ENCODE measurements around the gene NAE1.
"Not testable (repeated sequence)": the region's sequence is repeated elsewhere in the genome, so short reads cannot be mapped to it uniquely, and the experiment has no call there.

NAE1 gene

GRCh38 chr16:66802159-66802558 is 28.6 kb downstream of the NAE1 start:
- Histone ChIP-seq H3K79me2 (ENCODE audit: control insufficient read depth, insufficient read depth, low read length, unreplicated experiment) (no peaks in the 10 kb centered on the region), H3K36me3 (ENCODE audit: insufficient read depth, low read length) (peaks cover 30% of the 10 kb centered on the region), H3K4me3 (ENCODE audit: low read depth, low read length) (no peak overlapping the region), H3K27me3 (ENCODE audit: insufficient read depth, low read length) (no peaks in the 10 kb centered on the region), H3K27ac (ENCODE audit: low read depth, low read length) (no peak overlapping the region), H2AFZ (ENCODE audit: low read length, unreplicated experiment) (no peak overlapping the region), H3K4me1 (ENCODE audit: control insufficient read depth, insufficient read depth, low read length, unreplicated experiment) (no peaks in the 10 kb centered on the region)

- Histone ChIP-seq H3K4me1 (ENCODE audit: control insufficient read depth, insufficient read depth, low read length, unreplicated experiment) (no peaks in the 10 kb centered on the region), H3K27ac (ENCODE audit: low read depth, low read length) (no peak within 1 kb of the TSS), H2AFZ (ENCODE audit: low read length, unreplicated experiment) (no peak within 1 kb of the TSS), H3K79me2 (ENCODE audit: control insufficient read depth, insufficient read depth, low read length, unreplicated experiment) (no peaks in the 10 kb centered on the region), H3K4me3 (ENCODE audit: low read depth, low read length) (no peak within 1 kb of the TSS), H3K27me3 (ENCODE audit: insufficient read depth, low read length) (no peaks in the 10 kb centered on the region), H3K36me3 (ENCODE audit: insufficient read depth, low read length) (peaks cover 30% of the 10 kb centered on the region)
These were observed 29.3 kb downstream of the NAE1 start, which contains the start of gene TERB1 for GRCh38 chr16:66801320-66802105. TSS of gene TERB1 (minus strand) at chr16:66801584. CDS start at chr16:66796798, 4,786 bp downstream.

- Histone ChIP-seq H3K27me3 (ENCODE audit: insufficient read depth, low read length) (no peaks in the 10 kb centered on the region), H3K27ac (ENCODE audit: low read depth, low read length) (no peak overlapping the region), H3K79me2 (ENCODE audit: control insufficient read depth, insufficient read depth, low read length, unreplicated experiment) (no peaks in the 10 kb centered on the region), H3K36me3 (ENCODE audit: insufficient read depth, low read length) (peaks cover 29% of the 10 kb centered on the region), H2AFZ (ENCODE audit: low read length, unreplicated experiment) (no peak overlapping the region), H3K4me1 (ENCODE audit: control insufficient read depth, insufficient read depth, low read length, unreplicated experiment) (no peaks in the 10 kb centered on the region), H3K4me3 (ENCODE audit: low read depth, low read length) (no peak overlapping the region)
These were observed 29.9 kb downstream of the NAE1 start for GRCh38 chr16:66800856-66801255.

- Histone ChIP-seq H2AFZ (ENCODE audit: low read length, unreplicated experiment) (no peak overlapping the region), H3K27ac (ENCODE audit: low read depth, low read length) (no peak overlapping the region), H3K79me2 (ENCODE audit: control insufficient read depth, insufficient read depth, low read length, unreplicated experiment) (no peaks in the 10 kb centered on the region), H3K27me3 (ENCODE audit: insufficient read depth, low read length) (no peaks in the 10 kb centered on the region), H3K4me1 (ENCODE audit: control insufficient read depth, insufficient read depth, low read length, unreplicated experiment) (no peaks in the 10 kb centered on the region), H3K36me3 (ENCODE audit: insufficient read depth, low read length) (peaks cover 10% of the 10 kb centered on the region), H3K4me3 (ENCODE audit: low read depth, low read length) (no peak overlapping the region)
These were observed 32.6 kb downstream of the NAE1 start for GRCh38 chr16:66798161-66798560.

GRCh38 chr16:66793984-66794383 is 36.8 kb downstream of the NAE1 start:
- not testable (repeated sequence) for H3K4me1 ChIP-seq (ENCODE audit: control insufficient read depth, insufficient read depth, low read length, unreplicated experiment); H2AFZ ChIP-seq (ENCODE audit: low read length, unreplicated experiment); H3K27ac ChIP-seq (ENCODE audit: low read depth, low read length); H3K79me2 ChIP-seq (ENCODE audit: control insufficient read depth, insufficient read depth, low read length, unreplicated experiment); H3K36me3 ChIP-seq (ENCODE audit: insufficient read depth, low read length); H3K4me3 ChIP-seq (ENCODE audit: low read depth, low read length); H3K27me3 ChIP-seq (ENCODE audit: insufficient read depth, low read length)

GRCh38 chr16:66790130-66790733 is 40.5 kb downstream of the NAE1 start:
- Histone ChIP-seq H3K4me1 (ENCODE audit: control insufficient read depth, insufficient read depth, low read length, unreplicated experiment) (no peaks in the 10 kb centered on the region), H3K79me2 (ENCODE audit: control insufficient read depth, insufficient read depth, low read length, unreplicated experiment) (no peaks in the 10 kb centered on the region)

GRCh38 chr16:66787427-66787826 is 43.3 kb downstream of the NAE1 start:
- Histone ChIP-seq H3K27ac (ENCODE audit: low read depth, low read length) (no peak overlapping the region), H3K4me3 (ENCODE audit: low read depth, low read length) (no peak overlapping the region), H3K4me1 (ENCODE audit: control insufficient read depth, insufficient read depth, low read length, unreplicated experiment) (no peaks in the 10 kb centered on the region), H2AFZ (ENCODE audit: low read length, unreplicated experiment) (no peak overlapping the region), H3K79me2 (ENCODE audit: control insufficient read depth, insufficient read depth, low read length, unreplicated experiment) (no peaks in the 10 kb centered on the region), H3K36me3 (ENCODE audit: insufficient read depth, low read length) (no peaks in the 10 kb centered on the region), H3K27me3 (ENCODE audit: insufficient read depth, low read length) (no peaks in the 10 kb centered on the region)

More at GRCh38 chr16:66790130-66790733, 40.5 kb downstream of the NAE1 start:
- no peaks in the 10 kb centered on the region for H3K27me3 ChIP-seq (ENCODE audit: insufficient read depth, low read length)
- H3K4me3 ChIP-seq (ENCODE audit: low read depth, low read length) = no peak overlapping the region
- no peak overlapping the region for H2AFZ ChIP-seq (ENCODE audit: low read length, unreplicated experiment)
- H3K36me3 ChIP-seq (ENCODE audit: insufficient read depth, low read length) = no peaks in the 10 kb centered on the region
- no peak overlapping the region for H3K27ac ChIP-seq (ENCODE audit: low read depth, low read length)

GRCh38 chr16:66786551-66786950 is 44.2 kb downstream of the NAE1 start:
- no peaks in the 10 kb centered on the region for H3K27me3 ChIP-seq (ENCODE audit: insufficient read depth, low read length)
- H3K79me2 ChIP-seq (ENCODE audit: control insufficient read depth, insufficient read depth, low read length, unreplicated experiment) = no peaks in the 10 kb centered on the region
- no peak overlapping the region for H2AFZ ChIP-seq (ENCODE audit: low read length, unreplicated experiment)
- no peaks in the 10 kb centered on the region for H3K4me1 ChIP-seq (ENCODE audit: control insufficient read depth, insufficient read depth, low read length, unreplicated experiment)
- H3K36me3 ChIP-seq (ENCODE audit: insufficient read depth, low read length) = no peaks in the 10 kb centered on the region
- no peak overlapping the region for H3K27ac ChIP-seq (ENCODE audit: low read depth, low read length)
- H3K4me3 ChIP-seq (ENCODE audit: low read depth, low read length) = no peak overlapping the region

GRCh38 chr16:66776457-66776856 is 54.3 kb downstream of the NAE1 start:
- no peak overlapping the region for H3K27ac ChIP-seq (ENCODE audit: low read depth, low read length)
- no peaks in the 10 kb centered on the region for H3K36me3 ChIP-seq (ENCODE audit: insufficient read depth, low read length)
- no peak overlapping the region for H2AFZ ChIP-seq (ENCODE audit: low read length, unreplicated experiment)
- no peaks in the 10 kb centered on the region for H3K27me3 ChIP-seq (ENCODE audit: insufficient read depth, low read length)
- no peaks in the 10 kb centered on the region for H3K4me1 ChIP-seq (ENCODE audit: control insufficient read depth, insufficient read depth, low read length, unreplicated experiment)
- H3K4me3 ChIP-seq (ENCODE audit: low read depth, low read length) = no peak overlapping the region
- no peaks in the 10 kb centered on the region for H3K79me2 ChIP-seq (ENCODE audit: control insufficient read depth, insufficient read depth, low read length, unreplicated experiment)

GRCh38 chr16:66774981-66775380 is 55.8 kb downstream of the NAE1 start:
- no peaks in the 10 kb centered on the region for H3K79me2 ChIP-seq (ENCODE audit: control insufficient read depth, insufficient read depth, low read length, unreplicated experiment)
- H3K36me3 ChIP-seq (ENCODE audit: insufficient read depth, low read length) = no peaks in the 10 kb centered on the region
- H2AFZ ChIP-seq (ENCODE audit: low read length, unreplicated experiment) = no peak overlapping the region
- H3K27me3 ChIP-seq (ENCODE audit: insufficient read depth, low read length) = no peaks in the 10 kb centered on the region
- H3K4me1 ChIP-seq (ENCODE audit: control insufficient read depth, insufficient read depth, low read length, unreplicated experiment) = no peaks in the 10 kb centered on the region
- no peak overlapping the region for H3K27ac ChIP-seq (ENCODE audit: low read depth, low read length)
- H3K4me3 ChIP-seq (ENCODE audit: low read depth, low read length) = no peak overlapping the region

GRCh38 chr16:66758086-66758485 is 72.7 kb downstream of the NAE1 start:
- Histone ChIP-seq H3K36me3 (ENCODE audit: insufficient read depth, low read length) (no peaks in the 10 kb centered on the region), H3K27me3 (ENCODE audit: insufficient read depth, low read length) (no peaks in the 10 kb centered on the region), H3K4me1 (ENCODE audit: control insufficient read depth, insufficient read depth, low read length, unreplicated experiment) (no peaks in the 10 kb centered on the region), H2AFZ (ENCODE audit: low read length, unreplicated experiment) (no peak overlapping the region), H3K27ac (ENCODE audit: low read depth, low read length) (no peak overlapping the region), H3K79me2 (ENCODE audit: control insufficient read depth, insufficient read depth, low read length, unreplicated experiment) (no peaks in the 10 kb centered on the region), H3K4me3 (ENCODE audit: low read depth, low read length) (no peak overlapping the region)

All from ACC112 (cell line).